Measurements from ENCODE around the gene RCAN1.

- no peak for TF ChIP-seq CTCF (IDR thresholded peaks at IDR 0.05; ENCODE audit: low read depth, low read length, poor library complexity, severe bottlenecking)
- no peak for TF ChIP-seq EZH2phosphoT487 (IDR thresholded peaks at IDR 0.05; ENCODE audit: borderline replicate concordance, low read length)
Observed at GRCh38 chr21:34567604-34568155, 47.2 kb downstream of the RCAN1 start.
